T-cell (primary cell): ENCODE data around the gene SCG5. TPM values are rescaled to one million over a fixed set of nuclear protein-coding genes. Genes with fewer than 3 reads are reported as not detected.

Experiments used
- ATAC-seq, 4 experiments: fragments of 200-7000 bp in 3 of 4; fragments of 150-1000 bp in 1 of 4; cut with Tn5 transposase; replicated peaks in 1 of 4; 1 replicate in 3 of 4; 2 replicates in 1 of 4; pipeline ENCODE4 v1.10.0; 2021; ENCODE audit warnings: moderate library complexity in 3 of 4, mild to moderate bottlenecking in 2 of 4, moderate number of reproducible peaks in 1 of 4
- CTCF ChIA-PET, 2 donors: fragments of 300-600 bp; sonication (Branson Sonifier 250); formaldehyde crosslinking; loops; one replicate each; lab custom pipeline; 2022; ENCODE audit warnings: antibody characterized with exemption in 2 of 2; lab: Charles Lee
- POLR2A ChIA-PET, 2 donors: fragments of 300-600 bp; sonication (Branson Sonifier 250); formaldehyde crosslinking; loops; one replicate each; lab custom pipeline; 2022; ENCODE audit warnings: antibody characterized with exemption in 2 of 2; lab: Charles Lee
- DNase-seq, 35 experiments: peaks; one replicate each; pipeline versions ENCODE4 v3.0.0 to v3.0.0-alpha.2; 2013 to 2023
- H3K27ac ChIP-seq: one replicate; pipeline ENCODE4 v1.5.1; 2013; ENCODE audit warnings: low read length
- H3K27me3 ChIP-seq, 2 experiments: replicated peaks in 1 of 2; 1 replicate in 1 of 2; 2 replicates in 1 of 2; pipeline versions ENCODE4 v1.6.1 to v1.7.0; 2013; ENCODE audit warnings: low read length in 1 of 2, mixed read lengths in 1 of 2; ENCODE audit not compliant: control insufficient read depth in 2 of 2, insufficient read depth in 2 of 2; ENCODE audit errors: extremely low read depth in 1 of 2
- H3K36me3 ChIP-seq, 2 donors: 1 replicate in 1 of 2; 2 replicates in 1 of 2; pipeline versions ENCODE4 v1.6.1 to v1.7.0; 2013; ENCODE audit warnings: low read length in 1 of 2; ENCODE audit not compliant: control insufficient read depth in 2 of 2, insufficient read depth in 1 of 2; ENCODE audit errors: extremely low read depth in 1 of 2
- H3K4me1 ChIP-seq, 2 experiments: 1 replicate in 1 of 2; 2 replicates in 1 of 2; pipeline versions ENCODE4 v1.6.1 to v1.7.0; 2013; ENCODE audit warnings: low read length in 2 of 2, mixed read lengths in 1 of 2; ENCODE audit not compliant: insufficient read depth in 2 of 2, control insufficient read depth in 1 of 2; ENCODE audit errors: extremely low read depth in 1 of 2
- H3K4me3 ChIP-seq, 2 donors: 1 replicate in 1 of 2; 2 replicates in 1 of 2; pipeline versions ENCODE4 v1.5.1 to v1.7.0; 2013; ENCODE audit warnings: mild to moderate bottlenecking in 2 of 2, low read length in 1 of 2, moderate library complexity in 1 of 2; ENCODE audit not compliant: control insufficient read depth in 1 of 2; ENCODE audit errors: extremely low read depth in 1 of 2
- H3K9me3 ChIP-seq: 2 replicates; pipeline ENCODE4 v1.7.0; 2013
- H3K27ac Mint-ChIP-seq, 2 donors: one replicate each; pipeline ENCODE4 v1.8.0; 2020 to 2021; ENCODE audit warnings: mild to moderate bottlenecking in 2 of 2, mixed read lengths in 2 of 2
- H3K27me3 Mint-ChIP-seq, 2 donors: one replicate each; pipeline ENCODE4 v1.8.0; 2021 to 2022; ENCODE audit warnings: mixed read lengths in 2 of 2
- H3K36me3 Mint-ChIP-seq: one replicate; pipeline ENCODE4 v1.8.0; 2021; ENCODE audit warnings: mixed read lengths
- H3K4me1 Mint-ChIP-seq, 3 donors: one replicate each; pipeline ENCODE4 v1.8.0; 2020 to 2022; ENCODE audit warnings: mixed read lengths in 3 of 3, mild to moderate bottlenecking in 1 of 3
- H3K4me3 Mint-ChIP-seq, 3 donors: one replicate each; pipeline ENCODE4 v1.8.0; 2020 to 2022; ENCODE audit warnings: mild to moderate bottlenecking in 3 of 3, mixed read lengths in 3 of 3, moderate library complexity in 3 of 3
- H3K9me3 Mint-ChIP-seq, 3 donors: one replicate each; pipeline ENCODE4 v1.8.0; 2020 to 2022; ENCODE audit warnings: mixed read lengths in 3 of 3
- WGBS: methylation state at CpG from one replicate; pipeline ENCODE4 v1.1.5; 2013; ENCODE audit warnings: missing lambda C conversion rate; ENCODE audit not compliant: insufficient coverage; 5-methylcytosine and 5-hydroxymethylcytosine counted together
- total RNA-seq, 35 experiments: library from RNA in 6 of 35; stranded (reverse) in 6 of 35; fragments of 120-200 nt in 1 of 35; gene quantifications; one replicate each; pipeline versions ENCODE4 v1.2.1 to v1.2.4 and lab custom pipeline; 2013 to 2026

SCG5 gene
- total RNA-seq, 5 donors from 2014 or later (not counting 1 experiment from before 2014, with no cell fraction given): not detected

DNA sequence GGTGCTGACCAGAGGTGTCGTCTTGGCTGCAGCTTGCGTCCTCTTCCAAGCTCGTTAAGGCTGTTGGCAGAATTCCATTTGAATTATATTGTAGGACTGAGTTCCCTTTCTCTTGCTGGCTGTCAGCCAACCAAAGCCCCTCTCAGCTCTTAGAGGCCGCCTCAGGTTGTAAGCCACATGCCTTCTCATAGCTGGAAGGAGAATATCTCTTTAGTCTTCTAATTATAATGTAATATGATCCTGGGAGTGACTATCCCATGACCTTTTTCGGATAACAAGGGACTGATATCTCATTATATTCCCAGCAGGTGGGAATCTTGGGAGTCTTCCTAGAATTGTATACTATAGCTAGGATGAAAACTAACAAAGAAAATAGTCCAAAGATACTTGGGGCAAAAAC, 4.8 kb downstream of the SCG5 start:
- Histone ChIP-seq H3K4me3 (no peak overlapping the region), H3K9me3 (no peaks in the 10 kb centered on the region), H3K36me3 (no peaks in the 10 kb centered on the region), H3K27ac (no peak overlapping the region), H3K4me1 (peaks cover 0 to under 1% of the 10 kb centered on the region in 2 experiments), H3K27me3 (no peaks in the 10 kb centered on the region)
- no CpG with 5 or more reads among the region's 5 CpGs for WGBS
- H3K27me3 Mint-ChIP-seq: peaks cover 0 to 6% of the 10 kb centered on the region in 2 donors
- H3K4me3 Mint-ChIP-seq: no peak overlapping the region
- no peaks in the 10 kb centered on the region for H3K9me3 Mint-ChIP-seq
- DNase-seq (no peak), ATAC-seq (no peak)
- H3K4me1 Mint-ChIP-seq: peaks cover 0 to 3% (median 2%) of the 10 kb centered on the region in 3 donors
- ChIA-PET CTCF (interaction anchor here in 1 of 2 donors (0.7 kb wide), 1 partner anchor 10 kb away, joined by 3 read pairs; no protein-coding TSS in a partner anchor), POLR2A (no interaction called here)
- H3K36me3 Mint-ChIP-seq: no peaks in the 10 kb centered on the region
- no peak overlapping the region for H3K27ac Mint-ChIP-seq

DNA sequence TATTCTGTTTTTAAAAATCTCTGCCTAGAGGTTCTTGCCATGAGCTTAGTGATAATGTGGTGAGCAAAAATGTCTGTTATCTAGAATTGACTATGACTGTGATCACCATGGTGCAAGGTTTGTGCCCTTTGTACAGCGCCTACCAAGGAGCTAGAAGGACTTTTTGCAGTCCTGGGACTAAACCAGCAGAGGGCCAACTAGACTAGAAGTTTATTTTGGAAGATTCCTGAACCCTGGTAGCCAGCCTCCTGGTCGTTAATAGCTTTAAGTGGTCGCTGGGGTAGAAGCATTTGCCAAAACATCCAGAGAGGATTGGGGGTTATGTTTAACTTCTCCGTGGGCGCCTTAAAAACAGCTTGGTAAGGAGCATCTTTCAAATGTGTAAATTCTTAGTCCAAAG, 7.8 kb downstream of the SCG5 start:
- DNase-seq (no peak), ATAC-seq (no peak)
- Mint-ChIP-seq H3K27ac (no peak overlapping the region), H3K4me1 (peaks cover 0 to 5% (median 3%) of the 10 kb centered on the region in 3 donors), H3K4me3 (no peak overlapping the region), H3K27me3 (no peaks in the 10 kb centered on the region), H3K9me3 (no peaks in the 10 kb centered on the region), H3K36me3 (no peaks in the 10 kb centered on the region)
- Histone ChIP-seq H3K9me3 (no peaks in the 10 kb centered on the region), H3K4me3 (no peak overlapping the region), H3K36me3 (no peaks in the 10 kb centered on the region), H3K4me1 (peaks cover 0 to 3% of the 10 kb centered on the region in 2 experiments), H3K27ac (no peak overlapping the region), H3K27me3 (no peaks in the 10 kb centered on the region)
- ChIA-PET POLR2A (no interaction called here), CTCF (interaction anchor here in 1 of 2 donors (1.2 to 1.3 kb wide), 2 partner anchors 13 to 20 kb away, joined by 3 to 6 read pairs; no protein-coding TSS in a partner anchor)
- WGBS: 100% methylated on average over 1 of the region's 5 CpGs

DNA sequence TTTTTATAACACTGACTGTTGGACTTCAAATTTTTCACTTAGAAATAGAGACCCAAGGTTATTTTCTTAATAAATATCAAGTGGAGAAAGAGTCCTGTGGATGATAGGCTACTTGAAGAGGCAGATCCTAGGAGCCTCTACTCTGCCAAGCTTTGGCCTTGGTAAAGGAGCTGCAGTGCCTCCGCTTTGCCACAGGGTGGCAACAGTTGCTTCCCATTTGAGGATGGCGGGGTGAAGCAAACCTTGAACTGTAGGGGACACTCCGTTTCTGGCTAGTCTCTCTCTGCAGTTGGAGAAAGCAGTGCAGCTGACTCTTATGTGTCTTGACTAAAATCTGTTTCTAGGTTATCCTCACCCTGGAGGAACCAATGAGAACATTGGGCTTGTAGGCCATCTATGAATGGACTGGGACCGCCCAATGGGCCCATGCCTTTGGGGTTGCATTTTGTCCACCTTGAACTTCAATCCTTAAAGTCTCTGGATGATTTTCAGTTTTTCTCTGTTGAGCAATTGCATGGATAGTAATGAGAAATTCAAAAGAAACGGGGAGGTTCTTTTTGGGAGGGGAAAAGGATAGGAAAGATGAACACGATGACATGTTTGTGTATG, 9.8 kb downstream of the SCG5 start:
- Mint-ChIP-seq H3K36me3 (no peaks in the 10 kb centered on the region), H3K4me3 (no peak overlapping the region), H3K27me3 (no peaks in the 10 kb centered on the region), H3K27ac (no peak overlapping the region), H3K4me1 (peaks cover 0 to 5% (median 3%) of the 10 kb centered on the region in 3 donors), H3K9me3 (no peaks in the 10 kb centered on the region)
- H3K36me3 ChIP-seq: no peaks in the 10 kb centered on the region
- ATAC-seq (peak; percentile 62 to 78 (median 70)), DNase-seq (peak in 30 of 35 experiments; percentile 4 to 61 (median 27))
- no peak overlapping the region for H3K27ac ChIP-seq
- H3K9me3 ChIP-seq: no peaks in the 10 kb centered on the region
- WGBS: 56% methylated on average over 5 of the region's 6 CpGs
- no peak overlapping the region for H3K4me3 ChIP-seq
- no peaks in the 10 kb centered on the region for H3K27me3 ChIP-seq
- CTCF ChIA-PET: interaction anchor here in 1 of 2 donors (0.5 to 1.9 kb wide), 3 partner anchors 9 to 482 kb away, joined by 3 to 6 read pairs (median 6); no protein-coding TSS in a partner anchor
- POLR2A ChIA-PET: no interaction called here
- peaks cover 0 to 3% of the 10 kb centered on the region in 2 experiments for H3K4me1 ChIP-seq

DNA sequence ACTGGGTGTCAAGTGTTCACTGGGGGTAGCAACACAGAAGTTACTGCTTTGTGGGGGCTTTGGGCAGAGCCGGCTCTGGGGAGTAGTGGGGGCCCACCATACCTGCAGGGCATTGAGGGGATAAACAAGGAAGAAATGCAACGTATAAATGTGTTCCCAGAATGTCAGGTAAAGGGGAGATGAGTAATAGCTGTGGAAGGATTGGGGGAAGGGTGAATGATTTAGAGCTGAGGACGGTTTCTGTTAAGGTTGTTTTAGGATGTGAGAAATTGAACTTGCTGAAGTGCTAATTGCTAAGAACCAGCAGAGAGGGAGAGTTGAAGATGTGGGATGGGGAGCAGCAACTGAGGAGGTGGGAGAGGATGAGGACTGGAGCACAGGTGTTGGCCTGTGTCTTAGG, 10.7 kb downstream of the SCG5 start:
- ATAC-seq (no peak), DNase-seq (no peak)
- H3K9me3 Mint-ChIP-seq: no peaks in the 10 kb centered on the region
- no peak overlapping the region for H3K4me3 Mint-ChIP-seq
- Histone ChIP-seq H3K4me1 (peaks cover 0 to 3% of the 10 kb centered on the region in 2 experiments), H3K27me3 (no peaks in the 10 kb centered on the region), H3K27ac (no peak overlapping the region), H3K36me3 (no peaks in the 10 kb centered on the region), H3K9me3 (no peaks in the 10 kb centered on the region), H3K4me3 (no peak overlapping the region)
- ChIA-PET POLR2A (no interaction called here), CTCF (interaction anchor here in 1 of 2 donors (0.6 kb wide), 1 partner anchor 31 kb away, joined by 5 read pairs; no protein-coding TSS in a partner anchor)
- peaks cover under 1 to 6% (median 4%) of the 10 kb centered on the region in 3 donors for H3K4me1 Mint-ChIP-seq
- H3K27me3 Mint-ChIP-seq: no peaks in the 10 kb centered on the region
- no peak overlapping the region for H3K27ac Mint-ChIP-seq
- H3K36me3 Mint-ChIP-seq: no peaks in the 10 kb centered on the region
- WGBS: 96% methylated on average over 3 of the region's 3 CpGs

DNA sequence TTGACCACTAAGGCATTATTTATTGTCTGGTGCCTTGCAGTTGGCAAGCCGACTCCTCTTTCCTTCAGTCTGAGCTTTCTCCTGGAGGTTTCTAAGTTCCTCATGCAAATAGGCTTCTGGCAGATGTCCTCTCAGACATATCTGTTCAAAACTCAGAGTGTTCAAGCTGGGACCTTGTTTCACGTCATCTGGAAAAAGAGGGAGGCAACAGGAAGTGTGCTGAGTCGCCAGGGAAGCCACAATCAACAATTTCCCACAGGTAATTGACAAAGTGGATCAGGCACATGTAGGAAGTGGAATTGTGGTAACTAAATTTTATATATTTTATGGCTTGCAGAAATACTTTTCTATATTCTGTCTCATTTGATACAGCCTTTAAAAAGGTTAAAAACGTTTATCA, 14.6 kb downstream of the SCG5 start:
- H3K27me3 ChIP-seq: no peaks in the 10 kb centered on the region
- ChIA-PET CTCF (no interaction called here), POLR2A (no interaction called here)
- H3K4me3 Mint-ChIP-seq: no peak overlapping the region
- H3K4me1 Mint-ChIP-seq: peaks cover 9 to 16% (median 11%) of the 10 kb centered on the region in 3 donors
- no peaks in the 10 kb centered on the region for H3K36me3 ChIP-seq
- no peak overlapping the region for H3K27ac ChIP-seq
- no peaks in the 10 kb centered on the region for H3K27me3 Mint-ChIP-seq
- no peaks in the 10 kb centered on the region for H3K9me3 Mint-ChIP-seq
- DNase-seq (no peak), ATAC-seq (no peak)
- no peak overlapping the region for H3K4me3 ChIP-seq
- H3K9me3 ChIP-seq: no peaks in the 10 kb centered on the region
- H3K36me3 Mint-ChIP-seq: no peaks in the 10 kb centered on the region
- whole genome bisulfite sequencing: 80% methylated on average over 1 of the region's 4 CpGs
- no peak overlapping the region for H3K27ac Mint-ChIP-seq
- H3K4me1 ChIP-seq: peaks cover 0 to 3% of the 10 kb centered on the region in 2 experiments

DNA sequence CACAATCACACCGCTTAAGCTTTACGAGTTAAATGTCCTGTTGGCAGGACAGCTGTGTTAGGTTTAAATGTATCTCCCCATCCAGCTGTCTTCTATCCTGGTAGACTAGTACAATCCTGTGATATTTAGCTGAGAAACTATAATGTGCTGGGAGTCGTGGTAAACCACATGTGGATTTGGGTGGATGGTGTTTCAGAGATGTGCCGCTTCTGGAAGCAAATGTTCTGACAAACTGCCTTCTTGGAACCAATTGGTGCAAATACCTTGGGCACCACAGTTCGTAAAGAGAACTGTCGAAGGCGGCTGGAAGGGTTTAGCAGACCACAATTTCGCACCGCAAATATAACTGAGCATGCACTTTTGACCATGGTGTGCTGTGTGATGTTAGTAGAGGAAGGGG, 15.0 kb downstream of the SCG5 start:
- H3K9me3 ChIP-seq: no peaks in the 10 kb centered on the region
- no peaks in the 10 kb centered on the region for H3K36me3 ChIP-seq
- Mint-ChIP-seq H3K27ac (no peak overlapping the region), H3K27me3 (no peaks in the 10 kb centered on the region), H3K4me1 (peaks cover 8 to 12% (median 9%) of the 10 kb centered on the region in 3 donors), H3K9me3 (no peaks in the 10 kb centered on the region), H3K36me3 (no peaks in the 10 kb centered on the region), H3K4me3 (no peak overlapping the region)
- 88% methylated on average over 7 of the region's 9 CpGs for WGBS
- POLR2A ChIA-PET: interaction anchor here in 1 of 2 donors (0.6 kb wide), 1 partner anchor 1577 kb away, joined by 3 read pairs; no protein-coding TSS in a partner anchor
- CTCF ChIA-PET: no interaction called here
- ATAC-seq (no peak), DNase-seq (no peak)
- H3K27ac ChIP-seq: no peak overlapping the region
- no peaks in the 10 kb centered on the region for H3K27me3 ChIP-seq
- H3K4me3 ChIP-seq: no peak overlapping the region
- peaks cover 0 to under 1% of the 10 kb centered on the region in 2 experiments for H3K4me1 ChIP-seq
